ENCODE data around the gene TBC1D17. TPM values are rescaled to one million over a fixed set of nuclear protein-coding genes. Genes with fewer than 3 reads are reported as not detected.

TBC1D17 gene
- total RNA-seq, 1 donor from 2014 or later = 2.1 TPM

DNA sequence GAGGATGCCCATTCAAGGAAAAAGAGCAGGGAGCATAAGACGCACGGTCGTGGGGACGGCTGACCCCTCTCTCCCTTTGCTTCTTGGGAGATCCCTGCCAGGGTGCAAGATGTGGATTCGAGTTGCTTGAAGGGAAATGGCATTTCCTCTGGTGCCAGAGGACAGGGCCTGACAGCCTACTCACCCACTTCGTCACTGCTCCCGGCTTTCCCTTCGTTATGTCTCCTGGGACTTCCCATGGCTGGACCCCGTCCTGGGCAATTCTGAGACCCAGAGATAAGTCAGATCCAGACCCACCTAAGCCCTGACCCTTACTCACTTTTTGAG lies 1.2 kb downstream of the TBC1D17 start:
- no peak overlapping the region for H3K4me3 ChIP-seq (ENCODE audit: low read depth, low read length)
- H3K27me3 ChIP-seq (ENCODE audit: control insufficient read depth, insufficient read depth, low read length) = no peaks in the 10 kb centered on the region
- DNase-seq (ENCODE audit: low read depth) = no peak
- FAIRE-seq = no peak
- peaks cover 32% of the 10 kb centered on the region for H3K36me3 ChIP-seq (ENCODE audit: control insufficient read depth, insufficient read depth, low read length)
- TF ChIP-seq, protein P1, sequence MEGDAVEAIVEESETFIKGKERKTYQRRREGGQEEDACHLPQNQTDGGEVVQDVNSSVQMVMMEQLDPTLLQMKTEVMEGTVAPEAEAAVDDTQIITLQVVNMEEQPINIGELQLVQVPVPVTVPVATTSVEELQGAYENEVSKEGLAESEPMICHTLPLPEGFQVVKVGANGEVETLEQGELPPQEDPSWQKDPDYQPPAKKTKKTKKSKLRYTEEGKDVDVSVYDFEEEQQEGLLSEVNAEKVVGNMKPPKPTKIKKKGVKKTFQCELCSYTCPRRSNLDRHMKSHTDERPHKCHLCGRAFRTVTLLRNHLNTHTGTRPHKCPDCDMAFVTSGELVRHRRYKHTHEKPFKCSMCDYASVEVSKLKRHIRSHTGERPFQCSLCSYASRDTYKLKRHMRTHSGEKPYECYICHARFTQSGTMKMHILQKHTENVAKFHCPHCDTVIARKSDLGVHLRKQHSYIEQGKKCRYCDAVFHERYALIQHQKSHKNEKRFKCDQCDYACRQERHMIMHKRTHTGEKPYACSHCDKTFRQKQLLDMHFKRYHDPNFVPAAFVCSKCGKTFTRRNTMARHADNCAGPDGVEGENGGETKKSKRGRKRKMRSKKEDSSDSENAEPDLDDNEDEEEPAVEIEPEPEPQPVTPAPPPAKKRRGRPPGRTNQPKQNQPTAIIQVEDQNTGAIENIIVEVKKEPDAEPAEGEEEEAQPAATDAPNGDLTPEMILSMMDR (IDR thresholded peaks at IDR 0.05; ENCODE audit: insufficient read depth, low read length, severe bottlenecking) = no peak

DNA sequence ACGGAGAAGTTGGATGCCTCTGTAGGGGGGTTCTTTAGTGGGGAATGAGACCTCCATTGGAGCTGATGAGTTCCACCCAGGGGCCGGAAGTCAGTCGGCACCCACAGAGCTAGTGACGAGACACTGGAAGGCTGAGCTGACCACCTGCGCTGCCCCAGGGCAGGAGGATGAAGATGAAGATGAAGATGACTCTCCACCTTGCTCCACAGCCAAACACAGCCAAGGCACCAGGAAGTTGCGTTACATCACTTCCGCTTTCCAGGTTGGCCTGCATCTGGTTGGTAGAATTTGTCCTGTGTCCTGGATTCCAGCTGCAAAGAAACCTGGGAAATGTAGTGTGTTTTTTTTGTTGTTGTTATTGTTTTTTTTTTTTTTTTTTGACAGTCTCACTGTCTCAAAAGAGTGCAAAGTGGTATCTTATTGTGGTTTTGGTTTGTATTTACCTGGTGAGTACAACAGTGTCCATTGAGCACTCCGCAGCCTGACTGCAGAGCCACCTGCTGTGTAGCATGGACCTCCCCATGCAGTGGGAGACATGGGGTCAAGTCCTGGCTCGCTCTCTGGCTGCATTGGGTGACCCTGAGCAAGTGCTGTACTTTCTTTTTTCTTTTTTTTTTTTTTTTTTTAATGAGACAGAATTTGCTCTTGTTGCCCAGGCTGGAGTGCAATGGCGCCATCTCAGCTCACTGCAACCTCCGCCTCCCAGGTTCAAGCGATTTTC lies 1.9 kb downstream of the TBC1D17 start:
- TF ChIP-seq, protein P1 (IDR thresholded peaks at IDR 0.05; ENCODE audit: insufficient read depth, low read length, severe bottlenecking) = no peak
- H3K36me3 ChIP-seq (ENCODE audit: control insufficient read depth, insufficient read depth, low read length) = peaks cover 35% of the 10 kb centered on the region
- DNase-seq (ENCODE audit: low read depth) (no peak), FAIRE-seq (no peak)
- H3K27me3 ChIP-seq (ENCODE audit: control insufficient read depth, insufficient read depth, low read length) = no peaks in the 10 kb centered on the region
- no peak overlapping the region for H3K4me3 ChIP-seq (ENCODE audit: low read depth, low read length)

DNA sequence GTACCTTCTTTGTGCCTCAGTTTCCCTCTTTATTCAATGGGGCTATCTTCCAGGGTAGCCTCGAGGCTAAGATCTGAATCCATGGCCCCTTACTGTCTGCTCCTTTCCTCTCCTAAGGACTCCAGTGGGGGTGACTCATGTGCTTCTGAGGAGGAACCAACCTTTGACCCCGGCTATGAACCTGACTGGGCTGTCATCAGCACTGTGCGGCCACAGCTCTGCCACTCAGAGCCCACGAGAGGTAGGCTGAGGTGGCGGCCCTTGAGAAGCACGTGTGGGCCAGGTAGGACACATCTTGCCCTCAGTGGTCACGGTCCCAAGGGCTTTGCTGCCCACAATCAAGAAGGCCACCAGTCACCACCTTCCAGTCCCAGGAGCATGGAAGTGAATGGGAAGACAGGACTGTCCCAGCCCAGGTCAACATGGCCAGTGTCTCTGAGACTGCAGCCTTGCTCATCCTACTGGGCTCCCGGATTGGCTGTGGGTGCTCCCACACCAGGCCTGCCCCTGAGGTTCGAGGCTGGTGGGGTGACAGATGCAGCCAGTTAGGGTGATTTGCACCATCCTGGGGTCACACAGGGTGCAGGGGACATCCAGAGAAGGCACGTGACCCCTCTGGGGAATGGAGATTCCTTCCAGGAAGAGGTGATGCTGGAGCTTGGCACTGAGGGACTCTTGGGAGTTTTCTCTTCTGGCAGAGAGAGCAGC lies 2.8 kb downstream of the TBC1D17 start:
- no peak for FAIRE-seq
- DNase-seq (ENCODE audit: low read depth) = no peak
- peaks cover 38% of the 10 kb centered on the region for H3K36me3 ChIP-seq (ENCODE audit: control insufficient read depth, insufficient read depth, low read length)
- TF ChIP-seq, protein P1 (IDR thresholded peaks at IDR 0.05; ENCODE audit: insufficient read depth, low read length, severe bottlenecking) = no peak
- no peaks in the 10 kb centered on the region for H3K27me3 ChIP-seq (ENCODE audit: control insufficient read depth, insufficient read depth, low read length)
- H3K4me3 ChIP-seq (ENCODE audit: low read depth, low read length) = no peak overlapping the region

DNA sequence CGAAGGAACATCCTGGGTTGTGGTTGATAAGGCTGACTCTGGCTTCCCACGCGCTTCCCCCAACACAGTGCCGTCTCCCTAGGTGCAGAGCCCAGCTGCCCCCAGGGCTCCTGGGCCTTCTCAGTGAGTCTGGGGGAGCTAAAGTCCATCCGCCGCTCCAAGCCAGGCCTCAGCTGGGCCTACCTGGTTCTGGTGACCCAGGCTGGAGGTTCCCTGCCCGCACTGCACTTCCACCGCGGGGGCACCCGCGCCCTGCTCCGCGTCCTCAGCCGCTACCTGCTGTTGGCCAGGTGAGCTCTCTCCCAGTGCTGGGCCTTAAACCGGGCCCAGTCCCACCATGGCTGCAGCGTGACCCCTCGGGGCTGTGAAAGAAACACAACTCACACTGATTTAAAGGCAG lies 3.7 kb downstream of the TBC1D17 start:
- FAIRE-seq (no peak), DNase-seq (ENCODE audit: low read depth) (no peak)
- TF ChIP-seq, protein P1 (IDR thresholded peaks at IDR 0.05; ENCODE audit: insufficient read depth, low read length, severe bottlenecking) = no peak
- no peaks in the 10 kb centered on the region for H3K27me3 ChIP-seq (ENCODE audit: control insufficient read depth, insufficient read depth, low read length)
- H3K36me3 ChIP-seq (ENCODE audit: control insufficient read depth, insufficient read depth, low read length) = peaks cover 38% of the 10 kb centered on the region
- no peak overlapping the region for H3K4me3 ChIP-seq (ENCODE audit: low read depth, low read length)

DNA sequence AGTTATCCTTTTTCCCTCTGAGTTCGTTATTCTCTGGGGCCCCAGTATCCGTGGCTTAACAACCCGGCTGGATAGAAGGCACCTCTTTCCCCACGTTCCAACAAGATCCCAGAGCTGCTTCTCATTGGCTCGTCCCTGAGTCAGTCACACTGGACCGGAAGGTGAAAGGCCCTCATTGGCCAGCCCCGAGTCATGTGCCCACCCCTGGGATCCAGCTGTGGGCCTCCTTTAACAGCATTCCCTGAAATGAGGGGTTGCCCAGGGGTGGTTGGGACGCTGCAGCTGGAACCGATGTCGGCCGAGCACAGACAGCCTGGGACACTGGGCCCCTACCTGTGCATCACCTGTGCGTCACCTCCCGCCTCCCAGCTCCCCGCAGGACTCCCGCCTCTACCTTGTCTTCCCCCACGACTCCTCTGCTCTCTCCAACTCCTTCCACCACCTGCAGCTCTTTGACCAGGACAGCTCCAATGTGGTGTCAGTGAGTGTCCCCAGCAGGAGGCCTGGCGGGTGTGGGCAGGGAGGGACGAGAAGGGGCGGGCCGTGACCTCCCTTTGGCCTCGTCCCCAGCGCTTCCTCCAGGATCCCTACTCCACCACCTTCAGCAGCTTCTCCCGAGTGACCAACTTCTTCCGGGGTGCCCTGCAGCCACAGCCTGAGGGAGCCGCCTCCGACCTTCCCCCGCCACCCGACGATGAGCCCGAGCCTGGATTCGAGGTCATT lies 4.3 kb downstream of the TBC1D17 start:
- Histone ChIP-seq H3K4me3 (ENCODE audit: low read depth, low read length) (no peak overlapping the region), H3K27me3 (ENCODE audit: control insufficient read depth, insufficient read depth, low read length) (no peaks in the 10 kb centered on the region), H3K36me3 (ENCODE audit: control insufficient read depth, insufficient read depth, low read length) (peaks cover 38% of the 10 kb centered on the region)
- TF ChIP-seq, protein P1 (IDR thresholded peaks at IDR 0.05; ENCODE audit: insufficient read depth, low read length, severe bottlenecking) = no peak
- no peak for DNase-seq (ENCODE audit: low read depth)
- no peak for FAIRE-seq
